ENCODE results near the gene ACY1.

Gene ACY1

GRCh38 chr3:52021489-52022268, 38.3 kb downstream of the ACY1 start:
- Histone ChIP-seq H3K9ac (ENCODE audit: insufficient read length, low read depth) (no peak overlapping the region), H3K27me3 (ENCODE audit: insufficient read depth, insufficient read length) (no peaks in the 10 kb centered on the region), H3K4me1 (ENCODE audit: insufficient read depth, insufficient read length) (peaks cover 27% of the 10 kb centered on the region), H3K36me3 (ENCODE audit: insufficient read depth, insufficient read length, low read length) (no peaks in the 10 kb centered on the region), H3K4me3 (ENCODE audit: insufficient read length, low read depth) (no peak overlapping the region), H3K9me3 (ENCODE audit: insufficient read depth, low read length) (no peaks in the 10 kb centered on the region)
- TF ChIP-seq SUZ12 (IDR thresholded peaks at IDR 0.05; ENCODE audit: extremely low read depth, insufficient read depth, insufficient read length) (no peak), ZNF274 (IDR thresholded peaks at IDR 0.05; ENCODE audit: low read depth, low read length) (no peak)
- no peak for DNase-seq (ENCODE audit: low read depth, low spot score)

GRCh38 chr3:52022323-52023100, 39.2 kb downstream of the ACY1 start:
- no peaks in the 10 kb centered on the region for H3K36me3 ChIP-seq (ENCODE audit: insufficient read depth, insufficient read length, low read length)
- H3K27me3 ChIP-seq (ENCODE audit: insufficient read depth, insufficient read length) = no peaks in the 10 kb centered on the region
- peaks cover 27% of the 10 kb centered on the region for H3K4me1 ChIP-seq (ENCODE audit: insufficient read depth, insufficient read length)
- DNase-seq (ENCODE audit: low read depth, low spot score) = no peak
- no peak overlapping the region for H3K4me3 ChIP-seq (ENCODE audit: insufficient read length, low read depth)
- TF ChIP-seq YY1 (IDR thresholded peaks at IDR 0.05; ENCODE audit: insufficient read depth, insufficient read length) = no peak
- no peak for TF ChIP-seq SUZ12 (IDR thresholded peaks at IDR 0.05; ENCODE audit: extremely low read depth, insufficient read depth, insufficient read length)
- no peak for TF ChIP-seq ZNF274 (IDR thresholded peaks at IDR 0.05; ENCODE audit: low read depth, low read length)
- no peaks in the 10 kb centered on the region for H3K9me3 ChIP-seq (ENCODE audit: insufficient read depth, low read length)
- no peak overlapping the region for H3K9ac ChIP-seq (ENCODE audit: insufficient read length, low read depth)

DNA sequence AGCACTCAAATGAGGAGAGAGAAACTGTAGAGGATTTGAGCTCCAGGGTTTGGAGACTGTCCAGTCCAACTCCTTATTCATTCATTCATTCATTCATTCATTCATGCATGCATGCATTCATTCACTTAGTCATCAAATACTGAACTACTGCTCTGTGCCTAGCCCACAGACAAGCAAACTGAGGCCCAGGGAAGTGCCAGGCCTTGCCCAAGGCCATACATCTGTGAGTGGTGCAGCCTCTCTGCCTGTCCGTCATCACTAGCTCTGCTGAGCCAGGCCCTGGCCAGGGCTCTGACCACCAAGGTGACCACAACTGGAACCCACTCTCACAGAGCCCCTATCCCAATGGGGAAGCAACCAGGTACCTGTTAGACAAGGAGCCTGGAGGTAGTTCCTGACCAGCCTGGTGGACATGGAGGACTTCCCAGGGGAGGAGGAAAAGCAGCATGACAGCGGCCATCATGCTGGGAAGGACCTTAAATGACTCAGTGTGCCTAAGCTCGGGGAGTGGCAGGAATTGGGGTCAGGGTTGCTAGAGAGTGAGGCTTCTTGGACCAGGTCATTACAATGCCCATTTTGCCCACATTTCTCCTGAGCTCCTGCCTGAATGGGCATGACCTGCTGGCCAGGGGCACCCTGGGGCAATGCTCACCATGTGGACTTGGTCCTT, 39.9 kb downstream of the ACY1 start:
- Histone ChIP-seq H3K27me3 (ENCODE audit: insufficient read depth, insufficient read length) (no peaks in the 10 kb centered on the region), H3K9me3 (ENCODE audit: insufficient read depth, low read length) (no peaks in the 10 kb centered on the region), H3K36me3 (ENCODE audit: insufficient read depth, insufficient read length, low read length) (no peaks in the 10 kb centered on the region), H3K4me3 (ENCODE audit: insufficient read length, low read depth) (no peak overlapping the region), H3K4me1 (ENCODE audit: insufficient read depth, insufficient read length) (peaks cover 27% of the 10 kb centered on the region), H3K9ac (ENCODE audit: insufficient read length, low read depth) (peak overlapping the region; percentile 15)
- TF ChIP-seq ZNF274 (IDR thresholded peaks at IDR 0.05; ENCODE audit: low read depth, low read length) = no peak
- TF ChIP-seq SUZ12 (IDR thresholded peaks at IDR 0.05; ENCODE audit: extremely low read depth, insufficient read depth, insufficient read length) = no peak
- TF ChIP-seq YY1 (IDR thresholded peaks at IDR 0.05; ENCODE audit: insufficient read depth, insufficient read length) = no peak
- no peak for DNase-seq (ENCODE audit: low read depth, low spot score)

DNA sequence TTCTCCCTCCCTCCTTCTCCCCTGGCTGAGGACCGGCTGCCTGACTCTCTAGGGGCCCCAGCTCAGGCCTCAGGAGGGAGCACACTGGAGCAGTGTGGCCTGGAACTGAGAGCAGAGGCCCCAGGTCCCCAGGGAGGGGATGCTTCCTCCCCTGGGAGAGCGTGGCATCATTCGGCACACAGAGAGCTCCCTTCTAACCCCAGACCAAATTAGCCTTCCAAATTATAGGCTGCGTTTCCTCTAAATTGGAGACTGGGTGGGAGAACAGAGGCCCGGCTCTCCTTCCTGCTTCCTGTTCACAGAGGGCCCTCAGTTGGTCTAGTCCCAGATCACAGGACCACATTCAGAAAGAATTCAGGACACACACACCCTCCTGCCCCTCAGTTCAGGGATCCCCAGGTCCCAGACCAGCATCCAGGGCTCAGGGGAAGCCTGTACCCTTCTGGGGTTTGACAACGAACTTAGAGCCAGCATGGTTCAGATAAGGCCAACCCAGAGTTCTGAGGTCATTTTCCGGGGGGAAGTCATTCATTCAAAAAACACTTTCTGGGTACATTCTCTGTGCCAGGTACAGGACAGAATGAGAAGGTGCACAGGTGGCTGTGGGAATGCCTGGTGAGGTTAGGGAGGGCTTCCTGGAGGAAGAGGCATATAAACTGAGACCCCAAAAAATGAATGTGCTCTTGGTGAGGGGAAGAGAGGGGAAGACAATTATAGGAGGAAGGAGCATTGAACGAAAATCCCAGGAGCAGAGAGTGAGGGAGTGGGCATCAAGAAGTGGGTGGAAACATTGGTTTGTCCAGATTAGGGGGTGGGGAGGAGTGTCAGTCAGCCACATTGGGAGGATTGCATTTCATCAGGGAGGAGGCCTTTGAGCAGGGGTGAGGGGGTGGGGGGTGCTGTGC, 40.8 kb downstream of the ACY1 start:
- peak overlapping the region; percentile 15 for H3K9ac ChIP-seq (ENCODE audit: insufficient read length, low read depth)
- peaks cover 34% of the 10 kb centered on the region for H3K4me1 ChIP-seq (ENCODE audit: insufficient read depth, insufficient read length)
- H3K4me3 ChIP-seq (ENCODE audit: insufficient read length, low read depth) = no peak overlapping the region
- no peaks in the 10 kb centered on the region for H3K27me3 ChIP-seq (ENCODE audit: insufficient read depth, insufficient read length)
- TF ChIP-seq ZNF274 (IDR thresholded peaks at IDR 0.05; ENCODE audit: low read depth, low read length) (no peak), YY1 (IDR thresholded peaks at IDR 0.05; ENCODE audit: insufficient read depth, insufficient read length) (no peak), SUZ12 (IDR thresholded peaks at IDR 0.05; ENCODE audit: extremely low read depth, insufficient read depth, insufficient read length) (no peak)
- no peaks in the 10 kb centered on the region for H3K9me3 ChIP-seq (ENCODE audit: insufficient read depth, low read length)
- no peak for DNase-seq (ENCODE audit: low read depth, low spot score)
- no peaks in the 10 kb centered on the region for H3K36me3 ChIP-seq (ENCODE audit: insufficient read depth, insufficient read length, low read length)

- no peak for DNase-seq (ENCODE audit: low read depth, low spot score)
- H3K36me3 ChIP-seq (ENCODE audit: insufficient read depth, insufficient read length, low read length) = no peaks in the 10 kb centered on the region
- H3K9ac ChIP-seq (ENCODE audit: insufficient read length, low read depth) = no peak overlapping the region
- peaks cover 30% of the 10 kb centered on the region for H3K4me1 ChIP-seq (ENCODE audit: insufficient read depth, insufficient read length)
- no peak overlapping the region for H3K4me3 ChIP-seq (ENCODE audit: insufficient read length, low read depth)
- H3K9me3 ChIP-seq (ENCODE audit: insufficient read depth, low read length) = no peaks in the 10 kb centered on the region
- TF ChIP-seq SUZ12 (IDR thresholded peaks at IDR 0.05; ENCODE audit: extremely low read depth, insufficient read depth, insufficient read length) (no peak), YY1 (IDR thresholded peaks at IDR 0.05; ENCODE audit: insufficient read depth, insufficient read length) (no peak), ZNF274 (IDR thresholded peaks at IDR 0.05; ENCODE audit: low read depth, low read length) (no peak)
- no peaks in the 10 kb centered on the region for H3K27me3 ChIP-seq (ENCODE audit: insufficient read depth, insufficient read length)
Measured at GRCh38 chr3:52024765-52025452, 41.6 kb downstream of the ACY1 start.

DNA sequence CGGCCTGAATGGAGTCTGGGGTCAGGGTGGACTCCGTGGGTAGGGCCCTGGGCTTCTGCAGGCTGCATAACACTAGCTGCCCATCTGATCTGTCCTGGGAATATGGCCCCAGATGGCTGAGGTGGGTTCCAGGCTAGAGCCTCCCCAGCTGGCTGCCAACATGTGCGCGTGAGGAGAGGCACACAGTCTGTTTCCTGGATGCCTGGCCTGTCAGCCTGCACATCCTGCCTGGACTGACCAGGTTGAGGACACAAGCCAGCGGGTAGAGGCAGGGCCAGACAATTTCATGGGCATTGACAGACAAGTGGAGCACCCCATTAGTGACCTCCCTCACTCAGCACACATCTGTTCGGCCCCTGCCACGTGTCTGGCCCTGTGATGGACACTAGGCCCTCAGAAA, 42.1 kb downstream of the ACY1 start:
- no peak overlapping the region for H3K4me3 ChIP-seq (ENCODE audit: insufficient read length, low read depth)
- no peaks in the 10 kb centered on the region for H3K27me3 ChIP-seq (ENCODE audit: insufficient read depth, insufficient read length)
- H3K9me3 ChIP-seq (ENCODE audit: insufficient read depth, low read length) = no peaks in the 10 kb centered on the region
- no peaks in the 10 kb centered on the region for H3K36me3 ChIP-seq (ENCODE audit: insufficient read depth, insufficient read length, low read length)
- no peak overlapping the region for H3K9ac ChIP-seq (ENCODE audit: insufficient read length, low read depth)
- TF ChIP-seq SUZ12 (IDR thresholded peaks at IDR 0.05; ENCODE audit: extremely low read depth, insufficient read depth, insufficient read length) (no peak), ZNF274 (IDR thresholded peaks at IDR 0.05; ENCODE audit: low read depth, low read length) (no peak)
- no peak for DNase-seq (ENCODE audit: low read depth, low spot score)
- peaks cover 30% of the 10 kb centered on the region for H3K4me1 ChIP-seq (ENCODE audit: insufficient read depth, insufficient read length)
